Osteoblast (primary cell): Measurements from ENCODE around the gene MRPL39. TPM values are rescaled to one million over a fixed set of nuclear protein-coding genes. Genes with fewer than 3 reads are reported as not detected.

Source experiments
- DNase-seq: peaks from one replicate; pipeline ENCODE4 v3.0.0; 2011; ENCODE audit warnings: low spot score, mixed read lengths; ENCODE audit not compliant: insufficient read length; ENCODE audit errors: missing footprints
- H2AFZ ChIP-seq: 2 replicates; pipeline ENCODE4 v1.6.0; 2011; ENCODE audit warnings: mild to moderate bottlenecking, low read length
- H3K27ac ChIP-seq: 2 replicates; pipeline ENCODE4 v1.5.1; 2011; ENCODE audit warnings: mild to moderate bottlenecking, low read depth, low read length, moderate library complexity
- H3K27me3 ChIP-seq: 2 replicates; pipeline ENCODE4 v1.6.0; 2012; ENCODE audit warnings: mild to moderate bottlenecking, control low read depth, inconsistent platforms, low read length, moderate library complexity; ENCODE audit not compliant: insufficient read depth
- H3K36me3 ChIP-seq: 2 replicates; pipeline ENCODE4 v1.5.1; 2011; ENCODE audit warnings: mild to moderate bottlenecking, low read length, control low read depth, moderate library complexity; ENCODE audit not compliant: insufficient read depth
- H3K4me1 ChIP-seq: 2 replicates; pipeline ENCODE4 v1.5.1; 2011; ENCODE audit warnings: mild to moderate bottlenecking, low read length, control low read depth, moderate library complexity; ENCODE audit not compliant: insufficient read depth
- H3K4me2 ChIP-seq: 2 replicates; pipeline ENCODE4 v1.6.0; 2011; ENCODE audit warnings: mild to moderate bottlenecking, low read length; ENCODE audit not compliant: insufficient read depth
- H3K4me3 ChIP-seq: fragments of 200-600 bp; sonication (generic); 3 replicates; pipeline ENCODE4 v1.5.1; 2012; ENCODE audit warnings: mild to moderate bottlenecking, low read length, inconsistent platforms; ENCODE audit not compliant: insufficient read depth
- H3K79me2 ChIP-seq: 2 replicates; pipeline ENCODE4 v1.6.0; 2012; ENCODE audit warnings: mild to moderate bottlenecking, low read length, control low read depth, inconsistent platforms; ENCODE audit not compliant: insufficient read depth
- H3K9me3 ChIP-seq: 2 replicates; pipeline ENCODE4 v1.5.1; 2011; ENCODE audit warnings: low read depth, low read length, control low read depth
- H4K20me1 ChIP-seq: 2 replicates; pipeline ENCODE4 v1.6.0; 2012; ENCODE audit warnings: mild to moderate bottlenecking, low read length, control low read depth; ENCODE audit not compliant: insufficient read depth
- CTCF ChIP-seq: IDR thresholded peaks from 2 replicates; pipeline ENCODE4 v1.5.1; 2011; ENCODE audit warnings: mild to moderate bottlenecking, low read depth, low read length, moderate library complexity; ENCODE audit errors: extremely low read depth
- total RNA-seq: library from RNA; depleted of rRNA; stranded (reverse); fragments of >200 nt; gene quantifications from 2 replicates; pipeline ENCODE4 v1.2.3, GENCODE V29; 2012

The MRPL39 gene
- total RNA-seq, 1 donor, result 28.2 TPM

- Histone ChIP-seq H3K27ac (no peak overlapping the region), H3K4me3 (no peak overlapping the region), H4K20me1 (no peaks in the 10 kb centered on the region), H2AFZ (no peak overlapping the region), H3K4me2 (no peak overlapping the region), H3K27me3 (no peaks in the 10 kb centered on the region), H3K9me3 (no peaks in the 10 kb centered on the region), H3K79me2 (no peaks in the 10 kb centered on the region), H3K4me1 (peaks cover 21% of the 10 kb centered on the region), H3K36me3 (no peaks in the 10 kb centered on the region)
- no peak for TF ChIP-seq CTCF
- no peak for DNase-seq
Measured at GRCh38 chr21:25578056-25578961, 29.0 kb downstream of the MRPL39 start.

GRCh38 chr21:25577424-25578055, 29.7 kb downstream of the MRPL39 start:
- Histone ChIP-seq H3K79me2 (no peaks in the 10 kb centered on the region), H3K4me2 (no peak overlapping the region), H3K27me3 (no peaks in the 10 kb centered on the region)

GRCh38 chr21:25573409-25574206, 33.7 kb downstream of the MRPL39 start:
- H3K27ac ChIP-seq, result peak overlapping the region; percentile 78
- H3K36me3 ChIP-seq, result no peaks in the 10 kb centered on the region
- peaks cover 38% of the 10 kb centered on the region for H3K4me1 ChIP-seq
- H3K79me2 ChIP-seq, result peaks cover 6% of the 10 kb centered on the region
- no peaks in the 10 kb centered on the region for H3K9me3 ChIP-seq
- no peak for TF ChIP-seq CTCF
- DNase-seq, result peak; percentile 68
- peak overlapping the region; percentile 24 for H3K4me3 ChIP-seq
- H3K4me2 ChIP-seq, result peak overlapping the region; percentile 70
- H3K27me3 ChIP-seq, result no peaks in the 10 kb centered on the region
- no peaks in the 10 kb centered on the region for H4K20me1 ChIP-seq
- H2AFZ ChIP-seq, result peak overlapping the region; percentile 15

More at GRCh38 chr21:25577424-25578055, 29.7 kb downstream of the MRPL39 start:
- Histone ChIP-seq H3K27ac (no peak overlapping the region), H3K9me3 (no peaks in the 10 kb centered on the region), H2AFZ (no peak overlapping the region), H4K20me1 (no peaks in the 10 kb centered on the region), H3K4me3 (no peak overlapping the region), H3K4me1 (peaks cover 29% of the 10 kb centered on the region), H3K36me3 (no peaks in the 10 kb centered on the region)
- TF ChIP-seq CTCF, result no peak
- no peak for DNase-seq
